Transverse colon (tissue), 4 donors: ENCODE measurements around the gene TNNI3K. TPM values are rescaled to one million over a fixed set of nuclear protein-coding genes. Genes with fewer than 3 reads are reported as not detected.

Source experiments
- DNase-seq: peaks from one replicate; pipeline ENCODE4 v3.0.0-alpha.2; 2019
- H3K27ac ChIP-seq, 4 donors: fragments of 200-600 bp; sonication (generic); 2 replicates each; pipeline ENCODE4 v1.5.1; 2016 to 2018; ENCODE audit warnings: inconsistent platforms in 4 of 4
- H3K27me3 ChIP-seq: fragments of 200-600 bp; sonication (generic); 2 replicates; pipeline ENCODE4 v1.5.1; 2017; ENCODE audit warnings: inconsistent platforms
- H3K36me3 ChIP-seq, 4 donors: fragments of 200-600 bp; sonication (generic); 2 replicates each; pipeline ENCODE4 v1.5.1; 2017 to 2019; ENCODE audit warnings: inconsistent platforms in 4 of 4
- H3K4me1 ChIP-seq, 4 donors: fragments of 200-600 bp; sonication (generic); 2 replicates each; pipeline ENCODE4 v1.5.1; 2017 to 2020; ENCODE audit warnings: inconsistent platforms in 4 of 4
- H3K4me3 ChIP-seq, 4 donors: fragments of 200-600 bp; sonication (generic); 1 replicate in 1 of 4; 2 replicates in 3 of 4; pipeline versions ENCODE4 v1.5.1 to v1.6.1; 2017 to 2019; ENCODE audit warnings: inconsistent platforms in 4 of 4
- H3K9me3 ChIP-seq, 2 donors: fragments of 200-600 bp; sonication (generic); 2 replicates each; pipeline ENCODE4 v1.5.1; 2017 to 2019; ENCODE audit warnings: inconsistent platforms in 2 of 2
- EP300 ChIP-seq: sonication (generic); formaldehyde crosslinking; IDR thresholded peaks from one replicate; pipeline ENCODE4 v1.6.1; 2017; ENCODE audit warnings: antibody characterized with exemption, low read depth
- POLR2A ChIP-seq: fragments of 450-650 bp; IDR thresholded peaks from one replicate; pipeline ENCODE4 v1.6.1; 2016; ENCODE audit warnings: antibody characterized with exemption, mild to moderate bottlenecking, moderate library complexity
- POLR2AphosphoS5 ChIP-seq, 3 donors: sonication (generic); formaldehyde crosslinking; IDR thresholded peaks; one replicate each; pipeline ENCODE4 v1.6.1; 2016; ENCODE audit warnings: antibody characterized with exemption in 3 of 3
- WGBS, 2 donors: methylation state at CpG; one replicate each; pipeline ENCODE4 v1.1.5; 2018; ENCODE audit warnings: low coverage in 1 of 2; 5-methylcytosine and 5-hydroxymethylcytosine counted together
- in situ Hi-C, 4 donors: fragments of 200-750 bp; cut with MboI; loops; one replicate each; pipeline versions ENCODE4 v1.15.0 to v1.15.1; 2017; ENCODE audit warnings: low sequenced_read_pairs in 3 of 4, low pct_ligation_motif_present in 1 of 4, low pct_unique_long_range_greater_than_20kb in 1 of 4
- intact Hi-C: fragments of 100-400 bp; cut with DNase I; formaldehyde crosslinking; loops from one replicate; pipeline ENCODE4 v1.15.1; 2023; ENCODE audit warnings: low total_unique reads
- total RNA-seq, 4 donors: library from RNA; depleted of rRNA; stranded (reverse); fragments of >200 nt; gene quantifications; one replicate each; pipeline ENCODE4 v1.1.0, GENCODE V29; 2016
- TF ChIP-seq, protein P1 (sequence below), 5 experiments: fragments of 200-600 bp in 3 of 5; fragments of 450-650 bp in 2 of 5; sonication (generic) in 3 of 5; IDR thresholded peaks; 1 replicate in 2 of 5; 2 replicates in 3 of 5; pipeline ENCODE4 v1.5.1; 2016 to 2017; ENCODE audit warnings: antibody characterized with exemption in 5 of 5, inconsistent platforms in 3 of 5, mild to moderate bottlenecking in 2 of 5, moderate library complexity in 1 of 5

TNNI3K gene
- total RNA-seq, 4 donors from 2014 or later, result 0.95 to 14.2 (median 2.9) TPM; not detected in 1

DNA sequence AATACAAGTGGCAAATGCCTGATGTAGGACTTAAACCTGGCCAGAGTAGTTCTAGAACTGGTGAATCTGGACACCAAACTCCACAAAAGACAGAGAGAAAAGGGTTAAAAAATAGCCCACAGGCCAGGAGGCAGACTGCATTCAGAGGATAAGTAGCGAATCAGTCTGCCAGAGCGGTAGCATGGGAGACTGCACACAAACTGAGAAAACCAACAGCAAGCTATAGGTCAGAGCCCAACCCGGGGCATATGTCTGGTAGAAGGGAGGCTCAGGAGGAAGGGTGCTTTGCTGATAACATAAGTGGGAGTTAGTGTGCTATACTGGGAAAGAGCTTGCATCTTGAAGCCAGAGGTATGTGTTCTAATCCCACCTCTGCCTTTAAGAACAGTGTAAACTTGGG lies 273.3 kb downstream of the TNNI3K start:
- intact Hi-C loops, result no loop called here
- TF ChIP-seq, protein P1, sequence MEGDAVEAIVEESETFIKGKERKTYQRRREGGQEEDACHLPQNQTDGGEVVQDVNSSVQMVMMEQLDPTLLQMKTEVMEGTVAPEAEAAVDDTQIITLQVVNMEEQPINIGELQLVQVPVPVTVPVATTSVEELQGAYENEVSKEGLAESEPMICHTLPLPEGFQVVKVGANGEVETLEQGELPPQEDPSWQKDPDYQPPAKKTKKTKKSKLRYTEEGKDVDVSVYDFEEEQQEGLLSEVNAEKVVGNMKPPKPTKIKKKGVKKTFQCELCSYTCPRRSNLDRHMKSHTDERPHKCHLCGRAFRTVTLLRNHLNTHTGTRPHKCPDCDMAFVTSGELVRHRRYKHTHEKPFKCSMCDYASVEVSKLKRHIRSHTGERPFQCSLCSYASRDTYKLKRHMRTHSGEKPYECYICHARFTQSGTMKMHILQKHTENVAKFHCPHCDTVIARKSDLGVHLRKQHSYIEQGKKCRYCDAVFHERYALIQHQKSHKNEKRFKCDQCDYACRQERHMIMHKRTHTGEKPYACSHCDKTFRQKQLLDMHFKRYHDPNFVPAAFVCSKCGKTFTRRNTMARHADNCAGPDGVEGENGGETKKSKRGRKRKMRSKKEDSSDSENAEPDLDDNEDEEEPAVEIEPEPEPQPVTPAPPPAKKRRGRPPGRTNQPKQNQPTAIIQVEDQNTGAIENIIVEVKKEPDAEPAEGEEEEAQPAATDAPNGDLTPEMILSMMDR (IDR thresholded peaks at IDR 0.05), result no peak
- TF ChIP-seq POLR2AphosphoS5 (IDR thresholded peaks at IDR 0.05) (no peak), POLR2A (no peak), EP300 (no peak)
- in situ Hi-C loops, result no loop called here

DNA sequence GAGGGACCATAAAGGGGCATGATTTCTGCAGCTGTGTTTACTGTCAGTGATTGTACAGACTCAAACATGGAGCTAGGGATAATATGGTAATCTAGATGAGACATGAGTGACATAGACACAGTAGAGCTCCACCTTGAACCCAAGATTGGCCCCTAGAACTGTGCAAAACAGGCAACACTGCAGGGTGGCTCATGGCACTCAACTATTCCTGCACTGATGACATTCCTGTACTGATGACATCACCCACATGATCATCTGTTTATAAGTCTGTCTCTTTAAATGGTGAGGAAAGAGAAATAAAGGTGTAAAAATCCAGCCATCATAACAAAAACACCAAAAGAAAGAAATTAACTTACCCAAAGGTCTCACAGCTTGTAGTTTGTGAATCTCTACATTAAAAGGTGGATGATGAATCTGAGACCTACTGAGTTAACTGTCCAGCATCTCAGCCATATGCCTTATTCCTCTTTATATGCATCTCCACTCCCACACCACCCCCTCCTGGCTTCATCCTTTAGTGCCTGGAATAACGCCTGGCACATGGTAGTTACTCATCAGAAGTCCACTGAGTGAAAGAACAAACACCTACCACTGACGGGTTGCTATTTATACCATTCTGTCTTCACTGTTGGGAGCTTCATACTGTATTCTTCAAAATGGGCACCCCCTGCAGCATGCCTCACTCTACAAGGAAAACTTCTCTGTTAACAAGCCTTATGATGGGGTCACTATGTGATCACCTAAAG lies 277.2 kb downstream of the TNNI3K start, which contains the start of gene LRRC53:
Gene LRRC53 (minus strand): TSS at position 442 of the 746 bp plus-strand sequence. CDS start 29,262 bp downstream, outside the sequence.
- DNase-seq, result no peak
- H3K27me3 ChIP-seq, result no peaks in the 10 kb centered on the region
- H3K9me3 ChIP-seq, result no peaks in the 10 kb centered on the region
- in situ Hi-C loops, result no loop called here
- H3K36me3 ChIP-seq, result no peaks in the 10 kb centered on the region
- intact Hi-C loops, result no loop called here
- no peak within 1 kb of the TSS for H3K4me3 ChIP-seq
- H3K4me1 ChIP-seq, result no peaks in the 10 kb centered on the region
- WGBS, 2 donors, result 53 to 60% methylated on average over 1 to 2 of the region's 2 CpGs
- H3K27ac ChIP-seq, result no peak within 1 kb of the TSS
- TF ChIP-seq EP300 (no peak), POLR2AphosphoS5 (IDR thresholded peaks at IDR 0.05) (no peak), POLR2A (no peak)
- TF ChIP-seq, protein P1 (IDR thresholded peaks at IDR 0.05), result no peak

More for the DNA sequence above, 273.3 kb downstream of the TNNI3K start:
- Histone ChIP-seq H3K27me3 (no peaks in the 10 kb centered on the region), H3K9me3 (no peaks in the 10 kb centered on the region), H3K27ac (no peak overlapping the region), H3K4me1 (no peaks in the 10 kb centered on the region), H3K4me3 (no peak overlapping the region), H3K36me3 (no peaks in the 10 kb centered on the region)
- WGBS, 2 donors, result 48 to 60% methylated on average over 1 to 3 of the region's 3 CpGs
- DNase-seq, result no peak

DNA sequence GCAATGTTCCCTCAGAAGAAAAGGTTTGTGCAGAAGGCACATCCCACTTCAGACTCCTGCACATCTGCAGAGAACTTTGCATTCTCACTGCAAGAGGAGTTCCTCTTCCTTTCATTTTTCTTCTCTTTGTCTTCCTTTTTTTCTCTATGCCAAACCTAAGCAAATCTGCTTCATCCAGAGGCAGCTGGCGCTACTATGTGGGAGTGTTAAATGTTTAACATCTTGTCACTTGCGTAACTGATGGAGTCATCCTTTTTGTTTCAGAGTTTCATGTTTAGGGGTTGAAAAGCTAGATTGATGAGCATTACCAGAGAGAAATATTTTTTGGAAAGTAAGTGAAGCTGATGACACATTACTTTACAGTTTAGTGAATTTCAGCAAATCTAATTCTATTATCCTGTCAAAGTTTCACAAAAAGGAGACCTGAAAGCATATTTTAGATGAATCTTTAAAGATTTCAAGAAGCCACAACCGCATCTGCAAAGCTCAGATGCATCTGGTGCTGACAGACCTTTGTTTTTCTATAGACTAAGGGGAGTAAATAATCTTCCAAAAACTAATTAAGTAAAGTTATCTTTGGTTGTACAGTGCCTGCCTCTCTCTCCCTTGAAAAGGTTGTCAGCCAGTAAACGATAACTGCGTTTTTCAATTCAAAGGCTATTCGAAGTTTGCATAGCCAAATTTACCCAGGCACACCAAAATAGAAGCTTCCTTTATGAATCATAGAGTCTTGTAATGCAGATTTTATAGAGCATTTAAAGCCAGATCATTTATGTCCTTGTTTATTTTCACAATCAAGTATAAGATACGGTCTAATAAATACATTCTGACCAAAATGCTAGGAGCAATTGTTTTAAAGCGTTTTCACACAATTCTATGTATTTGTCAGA lies 278.5 kb downstream of the TNNI3K start:
- in situ Hi-C loops (no loop called here), intact Hi-C loops (no loop called here)
- Histone ChIP-seq H3K36me3 (no peaks in the 10 kb centered on the region), H3K27me3 (no peaks in the 10 kb centered on the region), H3K27ac (no peak overlapping the region), H3K9me3 (no peaks in the 10 kb centered on the region), H3K4me3 (no peak overlapping the region), H3K4me1 (no peaks in the 10 kb centered on the region)
- DNase-seq, result no peak
- 64 to 70% methylated on average over 8 of the region's 8 CpGs for WGBS, 2 donors
- TF ChIP-seq POLR2AphosphoS5 (IDR thresholded peaks at IDR 0.05) (no peak), POLR2A (no peak), EP300 (no peak)
- TF ChIP-seq, protein P1 (IDR thresholded peaks at IDR 0.05), result no peak

DNA sequence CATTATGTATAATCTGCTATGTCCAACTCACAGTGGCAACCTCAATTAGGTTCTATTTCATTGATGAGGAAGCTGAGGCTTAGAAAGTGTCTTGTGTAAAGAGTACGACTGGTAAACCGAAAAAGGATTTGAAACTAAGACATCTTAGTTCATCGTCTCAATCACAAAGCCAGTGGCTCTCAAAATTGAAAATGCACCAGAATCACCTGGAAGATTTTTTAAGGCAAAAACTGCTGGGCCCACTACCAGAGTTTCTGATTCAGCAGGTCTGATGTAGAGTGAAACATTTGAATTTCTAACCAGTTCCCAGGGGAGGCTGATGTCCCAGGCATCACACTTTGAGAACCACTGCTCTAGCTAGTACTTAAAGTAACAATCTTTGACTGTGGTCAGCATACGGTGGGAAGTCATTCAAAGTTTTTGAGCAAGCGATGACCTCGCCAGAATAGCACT lies 282.4 kb downstream of the TNNI3K start:
- no peak for DNase-seq
- Histone ChIP-seq H3K27ac (no peak overlapping the region), H3K9me3 (no peaks in the 10 kb centered on the region), H3K36me3 (no peaks in the 10 kb centered on the region), H3K27me3 (no peaks in the 10 kb centered on the region), H3K4me3 (no peak overlapping the region), H3K4me1 (no peaks in the 10 kb centered on the region)
- TF ChIP-seq, protein P1 (IDR thresholded peaks at IDR 0.05), result no peak
- no peak for TF ChIP-seq EP300
- TF ChIP-seq POLR2AphosphoS5 (IDR thresholded peaks at IDR 0.05), result no peak
- in situ Hi-C loops (no loop called here), intact Hi-C loops (no loop called here)
- 80 to 81% methylated on average over 6 of the region's 6 CpGs for WGBS, 2 donors
